Measurements from ENCODE around the gene TOP1. TPM values are rescaled to one million over a fixed set of nuclear protein-coding genes. Genes with fewer than 3 reads are reported as not detected.

The TOP1 gene
- total RNA-seq, 1 donor from 2014 or later: 90.8 TPM

Small RNA genes lying within 50 kb of the gene (microRNA-seq; reads per million reads assigned to microRNA genes)
- gene MIR6871 (ENCODE audit: borderline number of aligned reads, unreplicated experiment): 7.8 reads per million, percentile 11 among the genes with 10 or more reads in this experiment

Other genes starting within 250 kb of the TOP1 start
- gene PLCG1, start 108.7 kb downstream of the TOP1 start, total RNA-seq: 391 and 395 TPM in 2 replicates

Data from progenitor cell of endocrine pancreas (in vitro differentiated cells).